Uterus (tissue), 2 donors: ENCODE data around the gene DEK.

Experiments used
- CTCF ChIP-seq, 4 experiments: fragments of 200-600 bp in 2 of 4; fragments of 450-650 bp in 2 of 4; sonication (generic) in 2 of 4; IDR thresholded peaks; one replicate each; pipeline ENCODE4 v1.5.1; 2016 to 2019; ENCODE audit warnings: antibody characterized with exemption in 4 of 4, mild to moderate bottlenecking in 2 of 4, moderate library complexity in 1 of 4
- POLR2A ChIP-seq, 2 donors: fragments of 450-650 bp; IDR thresholded peaks; one replicate each; pipeline ENCODE4 v1.6.1; 2016; ENCODE audit warnings: antibody characterized with exemption in 2 of 2, mild to moderate bottlenecking in 1 of 2, moderate library complexity in 1 of 2

DNA sequence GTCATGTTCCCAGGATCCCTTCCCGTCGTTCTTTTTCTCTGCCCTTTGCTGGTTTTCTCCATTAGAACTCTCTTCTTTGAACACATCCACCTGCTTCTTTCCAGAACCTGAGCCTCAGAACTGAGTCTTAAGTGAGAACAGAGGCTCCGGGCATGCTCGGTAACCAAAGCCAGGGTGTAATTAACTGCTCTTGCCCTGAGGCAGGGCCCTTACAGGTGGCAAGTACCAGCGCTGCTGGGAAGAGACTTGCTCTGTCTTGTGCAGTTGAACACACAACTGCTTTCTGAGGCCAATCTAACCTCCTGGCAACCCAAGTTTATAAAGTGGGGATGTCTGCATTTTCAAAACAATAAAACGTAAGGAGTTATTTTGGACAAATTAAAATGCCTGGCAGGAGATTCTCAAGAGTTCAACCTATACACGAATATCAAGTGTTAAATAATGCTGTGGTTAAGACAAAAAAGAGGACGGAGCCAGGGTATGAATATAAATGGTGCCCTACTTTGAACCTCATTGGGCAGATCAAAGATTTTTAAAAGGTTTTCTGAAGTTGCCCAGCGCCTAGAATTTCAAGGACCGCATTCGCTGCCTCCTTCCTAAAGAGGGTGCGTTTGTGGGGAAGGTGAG, 12.4 kb upstream of the DEK start:
- TF ChIP-seq CTCF (IDR thresholded peaks at IDR 0.05) = no peak
- TF ChIP-seq POLR2A (IDR thresholded peaks at IDR 0.05) = no peak
